DMS79 (cell line): ENCODE data around the gene TM7SF3.

Source experiments
- DNase-seq: peaks from one replicate; lab custom pipeline; 2025; lab: John Stamatoyannopoulos, UW

The TM7SF3 gene

GRCh38 chr12:26928661-26929060 is 85.5 kb downstream of the TM7SF3 start:
- DNase-seq, result no peak
